Esophagus muscularis mucosa (tissue), 3 donors: ENCODE data around the gene COPA.

ENCODE experiments used
- EP300 ChIP-seq: sonication (generic); formaldehyde crosslinking; IDR thresholded peaks from one replicate; pipeline ENCODE4 v1.6.1; 2017; ENCODE audit warnings: antibody characterized with exemption
- TF ChIP-seq, protein P1 (sequence below), 3 experiments: fragments of 200-600 bp in 2 of 3; fragments of 450-650 bp in 1 of 3; sonication (generic) in 2 of 3; IDR thresholded peaks; one replicate each; pipeline ENCODE4 v1.5.1; 2017 to 2019; ENCODE audit warnings: antibody characterized with exemption in 3 of 3, mild to moderate bottlenecking in 2 of 3, moderate library complexity in 1 of 3

GRCh38 chr1:160371756-160372155, 28.7 kb upstream of the COPA start:
- TF ChIP-seq, protein P1, sequence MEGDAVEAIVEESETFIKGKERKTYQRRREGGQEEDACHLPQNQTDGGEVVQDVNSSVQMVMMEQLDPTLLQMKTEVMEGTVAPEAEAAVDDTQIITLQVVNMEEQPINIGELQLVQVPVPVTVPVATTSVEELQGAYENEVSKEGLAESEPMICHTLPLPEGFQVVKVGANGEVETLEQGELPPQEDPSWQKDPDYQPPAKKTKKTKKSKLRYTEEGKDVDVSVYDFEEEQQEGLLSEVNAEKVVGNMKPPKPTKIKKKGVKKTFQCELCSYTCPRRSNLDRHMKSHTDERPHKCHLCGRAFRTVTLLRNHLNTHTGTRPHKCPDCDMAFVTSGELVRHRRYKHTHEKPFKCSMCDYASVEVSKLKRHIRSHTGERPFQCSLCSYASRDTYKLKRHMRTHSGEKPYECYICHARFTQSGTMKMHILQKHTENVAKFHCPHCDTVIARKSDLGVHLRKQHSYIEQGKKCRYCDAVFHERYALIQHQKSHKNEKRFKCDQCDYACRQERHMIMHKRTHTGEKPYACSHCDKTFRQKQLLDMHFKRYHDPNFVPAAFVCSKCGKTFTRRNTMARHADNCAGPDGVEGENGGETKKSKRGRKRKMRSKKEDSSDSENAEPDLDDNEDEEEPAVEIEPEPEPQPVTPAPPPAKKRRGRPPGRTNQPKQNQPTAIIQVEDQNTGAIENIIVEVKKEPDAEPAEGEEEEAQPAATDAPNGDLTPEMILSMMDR (IDR thresholded peaks at IDR 0.05) = no peak
- no peak for TF ChIP-seq EP300
